ENCODE data around the gene RFX5. TPM values are rescaled to one million over a fixed set of nuclear protein-coding genes. Genes with fewer than 3 reads are reported as not detected.

Gene RFX5
- total RNA-seq, 1 experiment from 2014 or later = 52.7 TPM

GRCh38 chr1:151293093-151293492, 54.0 kb downstream of the RFX5 start:
- no peak overlapping the region for H3K9ac ChIP-seq (ENCODE audit: low read length)
- H3K9me3 ChIP-seq (ENCODE audit: control insufficient read depth in 1 of 2, insufficient read depth in 1 of 2, low read depth in 1 of 2, low read length in 2 of 2) = no peaks in the 10 kb centered on the region
- no peak overlapping the region for H2AFZ ChIP-seq (ENCODE audit: low read depth, low read length, poor library complexity, severe bottlenecking)
- H3K79me2 ChIP-seq (ENCODE audit: insufficient read depth, low read length) = no peaks in the 10 kb centered on the region
- no peak overlapping the region for H3K27ac ChIP-seq (ENCODE audit: low read depth, low read length)
- ATAC-seq (no peak), DNase-seq (ENCODE audit: low read depth, low spot score) (no peak)
- H4K20me1 ChIP-seq (ENCODE audit: insufficient read depth) = no peaks in the 10 kb centered on the region
- intact Hi-C loops (cut with micrococcal nuclease) = no loop called here
- no peak overlapping the region for H3K4me2 ChIP-seq (ENCODE audit: low read length)
- POLR2A ChIA-PET = interaction anchor here (1.1 to 1.7 kb wide), 2 partner anchors 10 to 12 kb away, joined by 4 to 7 read pairs; partner anchors contain the start of gene ZNF687
- BruUV-seq (replicated peaks) = no TSS peak
- RAD21 ChIA-PET (ENCODE audit: low non-redundant PET in 1 of 2, low total read pairs in 2 of 2, uncharacterized antibody in 2 of 2, unreplicated experiment in 2 of 2) = interaction anchor here in 1 of 2 experiments (0.6 kb wide), 1 partner anchor 34 kb away, joined by 3 read pairs; the partner anchor contains the start of gene PI4KB
- peaks cover 4 to 20% of the 10 kb centered on the region in 2 experiments; a peak in 3 of 4 replicates for H3K36me3 ChIP-seq (ENCODE audit: control insufficient read depth in 1 of 2, insufficient read depth in 2 of 2, low read length in 2 of 2)
- no peak overlapping the region for H3K4me3 ChIP-seq (replicated peaks in 1 of 2; ENCODE audit: low read depth in 1 of 2, low read length in 2 of 2)
- CTCF ChIA-PET = no interaction called here
- H3K27me3 ChIP-seq (ENCODE audit: insufficient read depth, low read length) = no peaks in the 10 kb centered on the region
- TF ChIP-seq CBX3 (IDR thresholded peaks at IDR 0.05; ENCODE audit: low read depth) (no peak), TCF7L2 (IDR thresholded peaks at IDR 0.05; ENCODE audit: borderline replicate concordance, extremely low read depth, insufficient read depth, insufficient read length) (no peak), RAD21 (IDR thresholded peaks at IDR 0.05; ENCODE audit: low read depth) (no peak), JUND (IDR thresholded peaks at IDR 0.05) (no peak), YY1 (IDR thresholded peaks at IDR 0.05; ENCODE audit: extremely low read depth, insufficient replicate concordance, low read depth, low read length) (no peak), SIN3A (IDR thresholded peaks at IDR 0.05; ENCODE audit: low read depth) (no peak), POLR2AphosphoS5 (IDR thresholded peaks at IDR 0.05; ENCODE audit: low read depth, low read length) (no peak)
- TF ChIP-seq, protein P1, sequence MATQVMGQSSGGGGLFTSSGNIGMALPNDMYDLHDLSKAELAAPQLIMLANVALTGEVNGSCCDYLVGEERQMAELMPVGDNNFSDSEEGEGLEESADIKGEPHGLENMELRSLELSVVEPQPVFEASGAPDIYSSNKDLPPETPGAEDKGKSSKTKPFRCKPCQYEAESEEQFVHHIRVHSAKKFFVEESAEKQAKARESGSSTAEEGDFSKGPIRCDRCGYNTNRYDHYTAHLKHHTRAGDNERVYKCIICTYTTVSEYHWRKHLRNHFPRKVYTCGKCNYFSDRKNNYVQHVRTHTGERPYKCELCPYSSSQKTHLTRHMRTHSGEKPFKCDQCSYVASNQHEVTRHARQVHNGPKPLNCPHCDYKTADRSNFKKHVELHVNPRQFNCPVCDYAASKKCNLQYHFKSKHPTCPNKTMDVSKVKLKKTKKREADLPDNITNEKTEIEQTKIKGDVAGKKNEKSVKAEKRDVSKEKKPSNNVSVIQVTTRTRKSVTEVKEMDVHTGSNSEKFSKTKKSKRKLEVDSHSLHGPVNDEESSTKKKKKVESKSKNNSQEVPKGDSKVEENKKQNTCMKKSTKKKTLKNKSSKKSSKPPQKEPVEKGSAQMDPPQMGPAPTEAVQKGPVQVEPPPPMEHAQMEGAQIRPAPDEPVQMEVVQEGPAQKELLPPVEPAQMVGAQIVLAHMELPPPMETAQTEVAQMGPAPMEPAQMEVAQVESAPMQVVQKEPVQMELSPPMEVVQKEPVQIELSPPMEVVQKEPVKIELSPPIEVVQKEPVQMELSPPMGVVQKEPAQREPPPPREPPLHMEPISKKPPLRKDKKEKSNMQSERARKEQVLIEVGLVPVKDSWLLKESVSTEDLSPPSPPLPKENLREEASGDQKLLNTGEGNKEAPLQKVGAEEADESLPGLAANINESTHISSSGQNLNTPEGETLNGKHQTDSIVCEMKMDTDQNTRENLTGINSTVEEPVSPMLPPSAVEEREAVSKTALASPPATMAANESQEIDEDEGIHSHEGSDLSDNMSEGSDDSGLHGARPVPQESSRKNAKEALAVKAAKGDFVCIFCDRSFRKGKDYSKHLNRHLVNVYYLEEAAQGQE (IDR thresholded peaks at IDR 0.05; ENCODE audit: low read depth) = no peak
- TF ChIP-seq, protein P2, sequence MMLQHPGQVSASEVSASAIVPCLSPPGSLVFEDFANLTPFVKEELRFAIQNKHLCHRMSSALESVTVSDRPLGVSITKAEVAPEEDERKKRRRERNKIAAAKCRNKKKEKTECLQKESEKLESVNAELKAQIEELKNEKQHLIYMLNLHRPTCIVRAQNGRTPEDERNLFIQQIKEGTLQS (IDR thresholded peaks at IDR 0.05) = no peak
- no peaks in the 10 kb centered on the region for H3K9me2 ChIP-seq (ENCODE audit: insufficient read depth)
- H3K4me1 ChIP-seq (ENCODE audit: control insufficient read depth in 1 of 2, insufficient read depth in 2 of 2, low read length in 2 of 2) = no peaks in the 10 kb centered on the region

Data from HCT116 (cell line).